GM18499 (cell line): Measurements from ENCODE around the gene HOXB8.

Experiments used
- ATAC-seq: cut with Tn5 transposase; IDR thresholded peaks from one replicate; pipeline ENCODE4 v1.9.1; 2021; ENCODE audit warnings: moderate number of reproducible peaks; ENCODE audit not compliant: insufficient read depth, unreplicated experiment

The HOXB8 gene

DNA sequence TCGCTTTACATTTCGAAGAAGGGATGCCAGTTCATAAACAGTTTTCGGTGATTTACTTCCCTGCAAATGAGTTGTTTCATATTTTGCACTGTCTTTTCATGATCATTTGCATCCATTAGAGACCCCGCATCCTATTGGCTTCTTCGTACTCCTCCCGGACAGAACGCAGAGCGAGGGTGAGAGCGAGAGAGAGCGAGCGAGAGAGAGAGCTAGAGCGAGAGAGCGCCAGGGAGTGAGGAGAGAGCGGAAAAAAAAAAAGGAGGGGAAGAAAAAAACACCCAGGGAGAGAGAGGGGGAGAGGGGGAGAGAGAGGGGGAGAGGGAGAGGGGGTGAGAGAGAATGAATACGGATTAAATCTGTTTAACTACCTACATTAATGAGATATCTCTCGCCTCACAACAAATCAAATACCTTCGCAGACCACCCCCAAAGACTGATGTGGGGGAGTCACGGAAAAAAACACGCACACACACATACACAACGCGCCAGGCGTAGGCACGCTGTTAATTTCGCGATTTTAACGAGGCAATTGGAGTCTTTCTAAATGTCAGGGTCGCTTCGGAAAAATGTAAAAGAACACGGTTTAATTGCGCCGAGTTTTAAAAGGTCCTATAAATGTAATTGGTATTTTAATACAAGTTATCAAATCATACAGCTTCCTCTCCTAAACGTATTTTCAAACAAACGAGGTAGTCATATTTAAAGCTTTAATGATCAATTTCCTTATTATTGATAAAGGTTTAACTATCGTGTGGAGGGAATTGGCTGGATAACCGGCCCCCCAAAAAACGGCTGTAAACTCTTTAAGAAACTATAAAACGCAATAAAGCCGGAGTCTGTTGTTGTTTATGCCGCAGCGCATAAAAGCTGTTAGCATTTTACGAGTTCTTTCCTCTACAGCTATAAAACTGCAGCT lies at the start of gene HOXB8:
TSS of gene HOXB8 (minus strand) at position 246 of the 916 bp plus-strand sequence. CDS start 588 bp downstream, outside the sequence.
- no peak for ATAC-seq

DNA sequence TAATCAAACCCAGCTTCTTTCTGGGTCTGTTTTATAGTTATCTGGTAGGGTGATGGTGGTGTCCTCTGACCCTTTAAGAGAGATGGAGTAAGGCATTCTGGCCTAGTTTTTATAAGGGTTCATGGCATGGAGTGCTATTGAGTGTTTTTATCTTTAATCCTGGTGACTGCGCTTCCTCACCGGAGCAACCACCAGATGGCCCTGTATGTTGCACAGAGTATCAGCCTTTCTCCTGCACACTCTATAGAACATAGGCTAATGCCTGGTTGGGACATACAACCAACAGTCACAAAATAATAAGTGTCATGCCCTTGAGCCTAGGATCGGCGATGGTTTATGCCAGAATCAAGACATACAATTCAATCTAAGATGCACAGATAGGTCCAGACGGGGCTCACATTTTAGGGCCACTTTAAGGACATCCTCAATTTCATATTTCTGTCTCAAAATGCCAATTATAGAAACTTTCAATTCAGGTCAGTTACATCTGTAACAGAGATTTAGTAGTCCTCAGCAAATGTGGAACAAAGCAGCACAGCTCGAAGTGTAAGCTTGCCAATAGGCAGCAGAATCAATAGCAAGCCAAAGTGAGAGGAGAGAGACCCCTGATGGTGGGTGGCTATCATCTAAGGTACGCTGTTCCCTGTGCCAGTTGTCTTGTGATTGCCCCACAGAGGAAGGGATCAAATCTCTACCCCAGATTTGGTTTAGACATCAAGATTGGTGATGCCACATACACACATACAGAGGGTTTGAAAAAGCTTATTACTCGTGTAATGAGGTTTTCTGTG lies 48.2 kb upstream of the HOXB8 start:
- ATAC-seq = no peak

DNA sequence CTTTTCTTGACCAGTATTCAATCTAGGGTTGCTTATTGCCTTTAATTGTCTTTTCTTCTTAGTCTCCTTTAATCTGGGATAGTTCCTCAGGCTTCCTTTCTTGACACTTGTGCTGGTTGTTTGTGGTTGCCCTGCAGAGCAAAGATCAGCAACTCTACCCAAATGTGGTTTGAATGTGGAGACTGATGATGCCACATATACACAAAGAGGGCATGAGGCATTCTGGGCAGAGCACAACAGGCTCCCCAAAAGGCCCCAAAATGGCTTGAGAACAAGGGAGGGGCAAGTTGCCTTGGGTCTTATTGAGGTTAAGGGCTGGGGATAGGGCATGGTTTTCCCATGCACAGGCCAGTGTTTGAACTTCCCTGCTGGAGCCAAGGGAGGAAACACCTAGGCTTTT lies 40.8 kb upstream of the HOXB8 start:
- ATAC-seq = no peak

DNA sequence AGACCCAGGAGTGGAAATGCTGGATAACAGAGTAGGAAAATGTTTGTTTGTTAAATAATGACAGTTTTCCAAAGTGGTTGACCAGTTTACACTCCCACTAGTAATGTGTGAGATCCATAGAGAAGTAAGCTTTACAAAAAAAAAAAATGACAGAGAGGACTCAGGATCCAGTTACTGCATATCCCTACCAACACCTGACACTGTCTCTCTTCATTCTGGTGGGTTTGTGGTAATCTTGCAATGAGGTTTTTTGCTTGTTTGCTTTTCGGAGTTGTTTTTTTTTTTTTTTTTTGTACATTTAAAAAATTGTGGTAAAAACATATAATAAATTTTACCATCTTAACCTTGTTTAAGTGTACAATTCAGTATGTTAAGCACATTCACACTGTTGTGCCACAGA lies 34.6 kb upstream of the HOXB8 start:
- no peak for ATAC-seq

DNA sequence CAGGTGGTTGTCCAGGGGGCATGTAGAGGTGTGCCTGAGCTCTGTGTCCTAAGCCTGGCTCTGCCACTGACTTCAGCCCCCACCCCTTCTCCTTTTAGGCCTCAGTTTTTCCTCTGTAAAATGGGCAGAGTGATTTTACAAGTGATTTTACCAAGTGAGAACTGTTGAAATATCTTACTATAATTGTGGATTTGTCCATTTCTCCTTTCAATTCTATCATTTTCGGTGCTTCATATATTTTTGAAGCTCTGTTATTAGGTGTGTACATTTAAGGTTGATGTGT lies 32.8 kb upstream of the HOXB8 start:
- ATAC-seq = no peak

DNA sequence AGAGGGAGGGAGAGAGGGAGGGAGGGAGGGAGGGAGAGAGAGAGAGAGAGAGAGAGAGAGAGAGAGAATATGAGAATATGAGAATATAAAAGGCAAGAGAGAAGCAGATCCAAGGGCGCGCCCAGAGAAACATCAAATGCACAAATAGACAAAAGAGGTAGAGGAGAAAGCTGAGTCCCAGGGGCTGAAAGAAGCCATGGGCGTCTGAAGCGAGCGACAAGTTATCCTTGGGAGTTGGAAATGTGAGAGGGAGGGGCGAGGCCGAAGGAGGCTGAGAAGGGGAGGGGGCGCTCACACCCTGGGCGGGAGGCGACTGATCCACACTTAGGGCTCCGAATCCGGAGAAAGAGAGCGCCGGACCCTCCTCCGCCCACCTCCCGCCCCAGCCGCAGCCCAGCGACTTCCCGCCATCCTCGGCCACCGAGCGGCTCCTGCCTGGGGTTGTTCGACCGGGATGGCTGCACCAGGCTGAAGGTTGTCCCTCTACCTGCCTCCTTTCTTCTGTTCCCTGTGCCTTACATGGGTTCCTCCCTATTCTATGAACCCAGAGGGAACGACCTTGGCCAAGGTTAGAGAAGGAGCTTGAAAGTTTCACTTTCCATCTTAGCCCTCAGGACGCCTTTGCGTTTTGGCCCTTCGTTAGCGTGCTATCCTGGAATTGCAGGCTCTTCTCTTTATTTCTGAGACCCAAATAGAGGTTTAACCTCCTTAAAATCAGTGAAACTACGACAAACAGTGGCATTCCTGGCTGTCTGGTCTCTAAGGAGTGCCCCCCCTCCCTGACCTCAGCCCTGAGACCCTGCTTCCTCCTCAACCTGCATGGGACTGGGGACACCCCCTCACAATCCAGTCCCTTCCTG lies 32.2 kb upstream of the HOXB8 start:
- ATAC-seq = no peak

DNA sequence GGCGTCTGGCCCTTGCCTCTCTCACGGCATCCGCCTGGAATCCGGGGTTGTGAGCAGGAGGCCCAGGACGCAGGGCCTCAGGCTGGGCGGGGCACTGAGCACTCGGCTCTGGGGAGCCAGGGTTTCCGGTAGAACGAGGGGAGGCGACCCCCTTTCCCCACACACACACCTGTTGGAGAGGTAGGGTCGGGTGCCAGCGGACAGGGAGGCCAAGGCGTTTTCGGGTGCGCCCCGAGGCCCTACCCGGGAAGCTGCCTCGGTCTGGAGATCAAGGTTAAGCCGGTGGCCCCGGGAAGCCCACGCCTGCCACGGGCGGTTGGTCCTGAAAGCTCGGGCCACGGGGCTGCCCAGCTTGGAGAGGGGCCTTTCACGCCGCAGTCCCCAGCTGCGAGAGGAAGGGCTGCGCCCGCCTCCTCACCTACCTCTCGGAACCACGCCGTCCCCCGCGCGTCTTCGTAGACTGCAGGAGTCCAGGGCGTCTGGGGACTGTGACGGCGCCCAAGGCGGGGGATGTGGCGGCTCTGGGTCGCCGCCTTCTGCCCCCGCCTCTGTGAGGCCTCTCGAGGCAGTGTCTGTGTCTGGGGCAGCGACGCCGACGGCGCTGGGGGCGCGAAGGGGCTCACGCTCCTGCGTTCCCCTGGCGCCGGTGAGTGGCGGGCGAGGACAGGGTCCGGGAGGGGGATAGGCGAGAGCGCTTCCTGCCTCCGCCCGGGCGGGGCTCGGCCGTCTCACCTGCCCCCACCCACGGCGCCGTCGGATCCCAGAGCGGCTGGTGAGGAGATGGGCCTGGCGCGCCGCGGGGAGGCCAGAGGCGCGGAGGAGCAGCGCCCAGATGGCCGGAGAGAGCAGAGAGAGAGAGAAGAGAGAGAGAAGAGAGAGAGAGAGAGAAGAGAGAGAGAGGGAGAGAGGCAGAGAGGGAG lies 31.4 kb upstream of the HOXB8 start:
- ATAC-seq = no peak

DNA sequence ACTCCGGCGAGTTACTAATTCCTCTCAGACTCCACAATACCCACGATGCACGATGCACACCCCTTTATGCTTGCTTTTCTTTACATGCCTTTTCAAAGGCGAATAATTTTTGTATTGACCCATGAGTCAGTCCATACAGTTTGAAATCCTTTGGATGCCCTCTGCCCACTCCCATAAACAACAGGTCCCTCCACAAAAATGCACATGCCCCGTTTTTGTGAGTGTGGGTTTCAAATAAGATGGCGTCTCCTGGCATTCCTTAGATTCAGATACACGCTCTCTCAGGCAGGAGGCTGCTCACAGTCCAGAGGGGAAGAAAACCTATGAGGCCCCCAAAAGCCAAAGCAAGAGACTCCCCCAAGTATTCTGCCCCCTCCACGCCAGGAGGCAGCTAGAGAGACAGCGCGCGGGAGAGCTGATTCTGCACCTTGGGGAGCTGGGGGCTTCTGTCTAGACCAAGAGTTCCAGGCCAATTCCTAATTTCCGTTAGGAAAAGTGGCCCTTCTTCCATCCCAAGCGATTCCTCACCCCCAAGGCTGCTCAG lies 30.6 kb upstream of the HOXB8 start:
- ATAC-seq = no peak

DNA sequence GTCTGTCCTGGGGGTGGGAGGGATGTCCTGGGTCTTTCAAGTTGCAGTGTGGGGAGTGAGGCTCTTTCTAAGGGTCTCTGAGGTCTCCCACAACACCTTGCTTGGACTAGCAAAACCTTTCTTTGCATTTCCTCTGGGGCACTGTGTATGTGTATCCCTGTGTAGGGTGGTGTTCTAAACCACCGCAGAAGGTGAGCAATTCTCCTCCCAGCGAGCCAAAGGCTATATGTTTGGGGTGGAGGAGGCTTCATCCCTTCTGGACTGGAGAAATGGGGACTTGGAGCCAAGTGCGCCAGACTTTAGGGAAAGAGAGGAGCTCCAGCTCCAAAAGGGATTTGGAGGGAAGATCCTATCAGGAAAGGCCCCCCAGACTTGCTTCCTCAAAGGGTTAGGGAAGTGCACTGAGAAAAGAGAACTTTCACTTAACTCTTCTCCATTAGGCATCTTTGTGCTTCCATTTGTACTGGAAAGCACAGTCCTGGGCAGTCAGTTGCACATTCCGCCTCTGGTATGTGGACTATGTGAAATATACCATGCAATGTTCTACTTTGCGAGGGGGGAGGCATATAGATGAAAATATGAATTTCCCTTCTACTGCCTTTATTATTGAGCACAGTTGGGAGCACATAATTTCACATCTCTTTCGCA lies 29.9 kb upstream of the HOXB8 start:
- ATAC-seq = no peak

DNA sequence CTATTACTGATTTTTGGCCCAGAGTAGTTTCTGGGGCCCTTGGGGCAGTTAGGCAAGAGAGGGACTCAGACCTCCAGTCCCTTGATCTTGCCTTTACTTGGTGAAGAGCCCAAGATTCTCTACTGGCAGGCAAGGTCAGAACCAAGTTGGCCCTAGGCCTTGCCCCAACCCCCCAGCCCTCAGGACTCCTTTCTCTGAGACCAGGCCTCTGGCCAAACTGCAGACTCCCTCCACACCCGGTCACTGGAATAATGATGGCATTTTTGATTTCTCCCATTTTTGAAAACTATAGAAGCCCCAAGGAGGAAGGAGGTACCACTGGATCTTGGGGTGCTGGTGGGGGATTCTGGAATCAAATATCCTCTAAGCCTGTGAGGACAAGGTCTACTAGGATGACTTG lies 29.1 kb upstream of the HOXB8 start:
- no peak for ATAC-seq

DNA sequence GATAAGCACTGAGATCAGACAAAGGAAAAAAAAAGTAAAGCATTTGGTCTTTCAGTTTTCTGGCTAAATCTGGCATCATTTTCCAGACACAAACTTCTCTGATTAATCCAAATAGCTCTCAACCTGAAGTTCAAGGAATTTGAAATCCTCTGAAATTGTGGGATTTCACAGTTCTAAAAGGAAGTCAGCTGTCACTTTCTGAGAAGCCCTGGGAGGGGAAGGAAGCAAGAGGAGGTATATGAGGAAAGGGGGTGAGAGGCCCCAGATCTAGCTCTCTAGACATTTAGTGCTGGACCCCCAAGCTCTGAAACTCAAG lies 28.6 kb upstream of the HOXB8 start:
- ATAC-seq = no peak

DNA sequence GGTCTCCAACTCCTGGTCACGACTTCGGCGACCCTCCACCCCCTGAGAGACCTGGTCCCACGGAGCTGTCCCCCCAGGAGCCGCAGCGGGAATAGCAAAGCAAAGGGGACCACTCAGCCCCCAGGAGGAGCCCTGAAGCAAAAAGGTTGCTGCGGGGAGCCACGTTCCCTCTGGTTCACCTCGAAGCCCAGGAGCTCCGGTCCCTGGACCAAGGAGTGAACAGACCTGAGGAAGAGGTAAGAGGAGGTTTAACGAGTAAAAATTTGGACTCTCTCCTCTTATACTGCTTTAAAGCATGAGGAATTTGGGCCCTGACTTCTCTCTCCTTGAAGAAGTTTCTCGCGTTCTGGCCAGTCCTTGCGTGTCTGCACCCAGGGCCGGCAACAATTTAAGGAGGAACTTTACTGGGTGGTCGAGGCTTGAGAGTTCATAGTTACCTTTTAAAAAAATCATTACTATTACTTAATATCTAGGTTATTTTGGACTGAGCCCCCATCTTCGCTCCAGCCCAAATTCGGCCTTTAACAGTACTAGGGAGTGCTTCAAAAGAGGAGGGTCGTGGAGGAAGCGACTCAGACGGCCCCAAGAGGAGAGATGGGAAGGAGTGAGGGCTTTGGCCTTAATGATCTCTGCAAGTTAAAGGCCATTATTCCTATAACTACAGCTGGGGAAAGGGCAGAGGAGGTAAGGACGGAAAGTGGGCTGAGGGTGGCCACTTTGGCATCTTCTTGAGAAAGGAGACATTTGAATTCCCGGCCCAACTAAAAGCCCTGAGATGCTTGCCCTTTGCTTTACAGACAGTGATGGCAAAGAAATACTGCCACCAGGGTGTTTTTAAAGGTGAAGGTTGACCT lies 28.0 kb upstream of the HOXB8 start:
- no peak for ATAC-seq

DNA sequence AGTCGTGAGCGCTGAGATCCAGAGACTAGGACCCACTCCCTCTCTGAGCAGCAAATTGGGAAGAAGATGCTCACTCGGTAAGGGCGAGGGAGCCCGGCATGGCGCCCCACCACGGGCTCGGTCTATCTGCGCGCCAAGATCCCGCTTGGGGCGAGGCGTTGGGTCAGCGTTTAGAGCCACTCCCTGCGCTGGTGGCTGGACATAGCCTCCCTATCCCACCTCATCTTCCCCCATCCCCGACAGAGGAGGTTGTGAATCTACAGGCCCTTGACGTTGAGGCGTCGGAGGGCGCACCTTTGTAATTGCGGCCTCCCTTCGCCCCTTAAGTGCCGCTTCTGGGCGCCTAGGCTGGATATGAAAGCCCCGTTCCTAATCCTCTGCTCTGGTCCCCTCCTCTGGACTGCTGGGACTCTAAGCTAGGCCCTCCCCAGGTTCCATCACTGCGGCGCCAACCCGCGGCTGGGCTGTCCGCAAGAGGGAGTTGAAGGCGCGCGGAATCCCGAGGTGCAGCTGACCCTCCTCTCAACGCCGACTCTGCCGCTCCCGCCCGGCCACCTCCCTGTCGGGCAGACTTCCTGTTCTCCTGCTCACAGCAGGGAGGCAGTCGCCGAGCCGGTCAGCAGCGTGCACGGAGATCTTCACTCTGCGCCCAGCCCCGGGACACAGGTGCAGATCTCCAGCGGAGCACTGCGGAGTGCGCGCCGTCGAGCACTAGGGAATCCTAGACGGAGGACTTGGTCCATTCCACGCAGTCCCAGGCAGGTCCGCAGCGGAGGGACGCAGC lies 27.2 kb upstream of the HOXB8 start:
- no peak for ATAC-seq

DNA sequence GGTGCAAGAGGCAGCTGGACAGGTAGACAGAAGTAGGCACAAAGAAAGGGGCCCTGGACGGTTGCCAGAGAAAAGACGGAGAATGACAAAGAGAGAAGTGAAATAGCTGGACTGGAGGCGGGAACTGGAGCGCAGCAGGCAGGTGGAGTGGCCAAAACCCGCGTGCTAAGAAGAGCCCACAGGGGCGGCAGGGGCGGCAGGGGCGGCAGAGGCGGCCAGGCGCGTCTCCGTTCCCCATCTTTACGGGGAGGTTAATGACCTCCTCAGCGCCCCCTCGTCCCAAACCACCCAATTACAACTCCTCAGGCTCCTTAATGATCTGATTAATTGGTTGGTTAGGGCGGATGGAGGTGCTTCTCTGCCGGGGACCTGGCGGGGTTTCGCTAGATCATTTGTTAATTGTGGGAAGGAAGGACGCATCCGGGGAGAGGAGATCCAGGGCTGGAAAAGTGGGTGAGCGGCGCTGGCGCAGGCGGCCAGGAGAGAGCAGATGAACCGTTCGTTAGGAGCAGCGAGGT lies 26.5 kb upstream of the HOXB8 start:
- ATAC-seq = no peak

DNA sequence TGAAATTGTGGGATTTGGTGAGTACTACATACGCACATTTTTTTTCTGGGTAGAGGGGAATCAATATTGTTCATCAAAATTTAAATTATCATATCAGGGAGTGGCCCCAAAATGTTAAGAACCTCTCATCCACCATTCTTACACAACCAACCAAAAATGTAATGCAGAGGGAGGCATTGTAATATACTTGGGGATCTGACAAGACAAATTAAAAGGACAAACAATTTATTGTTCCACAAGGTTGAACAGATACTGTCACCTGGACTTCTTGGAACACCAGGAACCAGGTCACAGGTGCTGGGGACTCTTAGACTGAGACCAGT lies 25.7 kb upstream of the HOXB8 start:
- ATAC-seq = no peak

DNA sequence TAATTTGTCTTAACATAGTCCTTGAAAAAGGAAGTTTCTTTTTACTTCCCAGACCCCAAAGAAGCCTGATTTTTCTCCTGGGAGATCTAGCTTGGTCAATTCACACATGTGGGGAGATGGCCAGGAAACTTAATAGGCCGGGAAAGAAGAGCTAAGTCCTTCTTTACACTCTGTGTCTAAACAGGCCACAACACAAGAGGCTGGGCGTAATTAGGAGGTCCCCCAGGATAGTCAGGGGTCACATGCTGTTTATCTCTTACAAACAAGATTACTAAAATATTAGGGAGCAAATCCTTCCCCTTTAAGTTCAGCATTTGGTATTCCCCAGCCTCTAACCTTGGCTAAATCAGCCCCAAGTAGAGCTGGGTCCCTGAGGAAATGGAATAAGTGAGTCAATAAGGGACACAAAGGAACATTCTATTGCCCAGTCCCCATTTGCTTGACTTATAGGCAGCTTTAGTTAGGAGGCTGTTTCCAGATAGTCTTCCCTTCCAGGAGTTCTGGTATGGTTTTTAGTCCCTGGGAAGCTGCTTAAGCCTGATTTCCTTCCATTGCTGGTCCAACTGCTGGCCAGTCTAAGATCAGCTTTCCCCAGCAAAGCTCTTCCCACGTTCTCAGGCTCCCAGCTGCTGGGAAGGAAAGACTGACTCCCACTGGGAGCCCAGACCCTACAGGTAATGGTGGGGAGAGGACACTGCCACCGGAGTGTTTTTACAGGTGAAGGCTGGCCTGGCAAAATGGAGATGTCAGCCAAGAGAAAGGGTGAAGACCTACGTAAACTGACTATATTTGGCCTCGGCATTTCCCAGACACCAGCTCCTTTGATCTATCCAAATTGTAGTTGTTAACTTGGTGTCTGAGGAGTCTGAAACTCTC lies 25.1 kb upstream of the HOXB8 start:
- ATAC-seq = no peak

DNA sequence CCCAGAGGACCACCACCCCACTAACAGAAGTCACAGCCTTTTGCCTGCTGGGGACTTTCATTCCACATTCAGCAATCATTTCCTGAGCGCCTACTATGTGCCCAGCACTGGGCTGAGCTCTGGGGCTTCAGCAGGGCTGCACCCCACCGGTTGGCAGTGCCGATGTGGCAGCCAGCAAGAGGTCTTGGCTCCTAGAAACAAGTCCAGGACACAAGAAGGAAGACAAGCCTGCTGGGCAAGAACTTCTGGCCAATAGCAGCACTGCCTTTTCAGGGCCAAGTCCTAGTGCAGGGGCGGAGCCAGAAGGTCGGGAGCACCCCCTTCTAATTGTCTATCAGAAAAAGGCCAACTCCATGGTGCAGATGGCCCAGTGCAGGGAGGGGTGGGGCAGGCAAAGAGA lies 24.0 kb upstream of the HOXB8 start:
- ATAC-seq = no peak
